ENCODE results near the gene THAP8.
"Not testable (repeated sequence)": the region's sequence is repeated elsewhere in the genome, so short reads cannot be mapped to it uniquely, and the experiment has no call there.

The THAP8 gene

GRCh38 chr19:36054119-36054732 is at the start of gene THAP8:
Gene THAP8 (minus strand): TSS chr19:36054285. CDS start chr19:36054217, 68 bp downstream.
- peak; percentile 98 for DNase-seq

- no peak for DNase-seq
Measured at GRCh38 chr19:36103040-36103626, 49.0 kb upstream of the THAP8 start.

GRCh38 chr19:36101550-36102327 is 47.7 kb upstream of the THAP8 start:
- no peak for DNase-seq

GRCh38 chr19:36100476-36100875 is 46.4 kb upstream of the THAP8 start:
- no peak for DNase-seq

- DNase-seq: no peak
Measured at GRCh38 chr19:36099166-36099785, 45.2 kb upstream of the THAP8 start.

GRCh38 chr19:36097036-36097435 is 43.0 kb upstream of the THAP8 start:
- no peak for DNase-seq

- DNase-seq: no peak
Measured at GRCh38 chr19:36093687-36094086, 39.6 kb upstream of the THAP8 start.

GRCh38 chr19:36093146-36093662 is 39.1 kb upstream of the THAP8 start:
- DNase-seq: no peak

- DNase-seq: no peak
Measured at GRCh38 chr19:36092566-36092965, 38.5 kb upstream of the THAP8 start.

- no peak for DNase-seq
Measured at GRCh38 chr19:36090910-36091695, 37.0 kb upstream of the THAP8 start.

- no peak for DNase-seq
Measured at GRCh38 chr19:36089847-36090246, 35.8 kb upstream of the THAP8 start.

- no peak for DNase-seq
Measured at GRCh38 chr19:36086326-36086725, 32.2 kb upstream of the THAP8 start.

- no peak for DNase-seq
Measured at GRCh38 chr19:36084231-36085009, 30.3 kb upstream of the THAP8 start.

- no peak for DNase-seq
Measured at GRCh38 chr19:36082916-36083315, 28.8 kb upstream of the THAP8 start.

- no peak for DNase-seq
Measured at GRCh38 chr19:36081894-36082293, 27.8 kb upstream of the THAP8 start.

GRCh38 chr19:36081385-36081784 is 27.3 kb upstream of the THAP8 start:
- DNase-seq: no peak

- DNase-seq: no peak
Measured at GRCh38 chr19:36079389-36079945, 25.4 kb upstream of the THAP8 start.

- no peak for DNase-seq
Measured at GRCh38 chr19:36073121-36073876, 19.2 kb upstream of the THAP8 start.

- no peak for DNase-seq
Measured at GRCh38 chr19:36072081-36072480, 18.0 kb upstream of the THAP8 start.

GRCh38 chr19:36068810-36069499 is 14.9 kb upstream of the THAP8 start:
- not testable (repeated sequence) for DNase-seq

All from DMS153 (cell line).